ENCODE measurements around the gene CALCB.
"Not testable (repeated sequence)": the region's sequence is repeated elsewhere in the genome, so short reads cannot be mapped to it uniquely, and the experiment has no call there.

Gene CALCB, protein sequence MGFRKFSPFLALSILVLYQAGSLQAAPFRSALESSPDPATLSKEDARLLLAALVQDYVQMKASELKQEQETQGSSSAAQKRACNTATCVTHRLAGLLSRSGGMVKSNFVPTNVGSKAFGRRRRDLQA

DNA sequence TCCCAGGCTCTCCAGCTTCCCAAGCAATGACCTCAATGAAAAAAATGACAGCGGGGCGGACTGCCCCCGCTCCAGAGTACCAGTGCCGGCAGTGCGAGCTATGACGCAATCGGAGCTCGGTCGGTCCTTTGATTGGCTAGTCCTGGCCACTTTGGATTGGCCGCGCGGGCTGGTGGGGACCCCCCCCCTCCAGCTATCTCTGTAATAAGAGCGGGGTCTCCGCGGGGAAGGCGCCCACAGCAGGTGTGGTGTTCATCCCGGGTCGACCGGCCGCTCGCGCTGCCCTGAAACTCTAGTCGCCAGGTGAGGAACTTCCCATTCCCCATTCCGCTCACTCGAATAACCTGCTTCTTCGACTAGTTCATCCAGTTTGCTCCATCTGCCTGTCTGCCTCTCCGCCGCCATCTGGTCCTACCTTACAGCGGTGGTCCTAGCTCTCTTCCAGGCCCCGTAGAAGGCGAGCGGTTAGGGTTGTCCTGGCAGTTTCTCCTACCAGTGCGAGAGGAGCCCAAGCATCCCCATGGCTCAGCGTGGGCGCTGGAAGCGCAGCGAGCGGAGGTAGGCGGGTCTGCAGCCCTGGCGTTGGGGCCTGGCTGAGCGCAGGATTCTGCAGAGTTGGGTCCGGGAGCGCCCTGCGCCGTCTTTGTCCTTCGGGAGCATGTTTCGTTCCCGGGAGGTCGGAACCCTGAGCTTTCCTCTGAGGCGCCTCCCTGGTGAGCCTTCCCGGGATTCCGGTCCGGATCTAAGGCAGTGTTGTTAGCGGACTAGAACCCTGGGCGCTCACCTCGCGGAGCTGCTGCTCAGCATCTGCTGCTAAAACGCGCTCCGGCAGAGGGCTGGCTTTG, at the start of gene CALCB:
Gene CALCB (plus strand): TSS at position 233 of the 845 bp plus-strand sequence. CDS start 1,126 bp downstream, outside the sequence.
- DNase-seq = no peak

DNA sequence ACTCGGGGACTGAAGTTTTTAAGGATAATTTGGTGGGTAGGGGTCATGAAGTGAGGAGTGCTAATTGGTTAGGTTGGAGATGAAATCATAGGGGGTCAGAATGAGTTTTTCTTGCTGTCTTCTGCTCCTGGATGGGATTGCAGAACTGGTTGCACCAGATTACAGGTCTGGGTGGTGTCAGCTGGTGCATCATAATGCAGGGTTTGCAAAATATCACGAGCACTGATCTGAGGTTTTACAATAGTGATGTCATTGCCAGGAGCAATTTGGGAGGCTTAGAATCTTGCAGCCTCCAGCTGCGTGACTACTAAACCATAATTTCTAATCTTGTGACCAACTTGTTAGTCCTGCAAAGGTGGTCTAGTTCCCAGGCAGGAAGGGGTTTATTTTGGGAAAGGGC, 46.4 kb upstream of the CALCB start:
- DNase-seq = no peak

DNA sequence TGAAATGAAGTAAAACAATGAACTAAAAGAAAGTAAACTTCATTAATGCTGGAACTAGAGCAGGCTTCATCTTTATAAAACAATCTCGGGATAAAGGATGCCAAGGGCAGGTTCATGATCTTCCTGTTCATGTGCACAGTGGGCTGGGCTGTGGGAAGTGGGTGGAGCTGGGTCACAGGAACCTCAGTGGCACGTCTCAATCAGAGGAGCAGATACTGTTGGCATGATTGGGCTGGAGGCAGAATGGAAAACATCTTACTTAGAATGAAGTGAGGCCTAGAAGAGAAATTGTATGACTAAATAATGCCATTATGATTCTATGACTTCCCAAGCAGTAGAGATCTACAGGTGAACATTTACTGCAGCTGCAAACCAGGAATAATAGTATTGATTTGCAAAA, 45.4 kb upstream of the CALCB start:
- DNase-seq = no peak

DNA sequence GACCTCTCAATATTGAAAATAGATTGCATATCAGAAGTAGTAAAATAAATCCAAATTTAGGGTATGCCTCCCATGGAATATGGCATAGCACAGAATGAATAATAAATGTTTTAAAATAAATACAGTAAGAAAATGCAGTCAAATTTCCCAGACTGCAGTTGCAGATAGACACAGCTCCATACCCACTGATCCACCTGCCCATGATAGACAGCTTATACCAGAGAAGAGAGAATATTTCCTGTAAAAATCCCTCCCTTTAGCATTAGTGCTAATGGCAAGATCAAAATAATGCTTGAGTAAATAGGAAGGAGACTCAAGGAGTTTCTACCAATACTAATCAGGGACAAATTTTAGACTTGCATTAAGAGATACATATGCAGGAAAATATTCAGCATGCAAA, 45.0 kb upstream of the CALCB start:
- DNase-seq = no peak

DNA sequence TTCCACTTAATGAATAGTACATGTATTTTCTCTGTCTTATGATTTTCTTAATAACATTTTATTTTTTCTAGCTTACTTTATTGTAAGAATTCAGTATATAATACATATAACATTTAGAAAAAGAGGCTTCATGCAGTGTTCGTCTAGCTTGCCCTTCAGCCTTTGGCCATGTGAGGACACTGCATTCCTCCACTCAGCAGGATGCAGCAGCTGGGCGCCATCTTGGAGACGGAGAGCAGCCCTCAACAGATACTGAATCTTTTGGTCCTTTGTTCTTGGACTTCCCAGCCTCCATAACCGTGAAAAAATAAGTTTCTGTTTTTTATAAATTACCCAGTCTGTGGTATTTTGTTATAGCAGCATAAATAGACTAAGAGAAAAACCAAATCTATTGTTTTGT, 41.4 kb upstream of the CALCB start:
- not testable (repeated sequence) for DNase-seq

DNA sequence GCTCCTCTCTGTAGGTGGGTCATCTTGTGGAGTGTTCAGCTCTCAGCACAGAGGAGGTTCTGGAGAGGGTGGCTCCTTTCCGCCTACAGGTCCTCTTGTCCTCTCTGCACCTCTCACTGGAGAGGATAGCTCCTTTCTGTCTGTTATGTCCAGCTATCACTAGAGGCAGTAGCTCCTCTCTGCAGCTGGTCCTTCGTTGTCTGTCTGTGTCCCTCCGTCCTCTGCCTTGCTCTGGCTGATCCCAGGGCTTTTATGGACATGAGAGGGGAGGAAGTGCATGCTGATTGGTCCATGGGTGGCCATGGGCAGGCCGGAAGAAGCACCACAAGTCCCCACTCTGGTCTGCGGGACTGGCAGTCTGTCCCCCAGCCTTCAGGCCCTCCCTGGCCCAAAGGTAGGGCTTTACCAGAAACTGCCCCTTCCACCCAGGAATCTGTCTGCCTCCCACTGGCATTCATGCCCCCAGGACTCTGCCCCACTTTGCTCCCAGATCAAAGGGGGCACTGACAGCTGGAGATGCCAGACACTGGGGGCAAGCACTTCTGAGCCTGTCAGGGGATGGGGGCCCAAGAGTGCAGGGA, 38.6 kb upstream of the CALCB start:
- no peak for DNase-seq

DNA sequence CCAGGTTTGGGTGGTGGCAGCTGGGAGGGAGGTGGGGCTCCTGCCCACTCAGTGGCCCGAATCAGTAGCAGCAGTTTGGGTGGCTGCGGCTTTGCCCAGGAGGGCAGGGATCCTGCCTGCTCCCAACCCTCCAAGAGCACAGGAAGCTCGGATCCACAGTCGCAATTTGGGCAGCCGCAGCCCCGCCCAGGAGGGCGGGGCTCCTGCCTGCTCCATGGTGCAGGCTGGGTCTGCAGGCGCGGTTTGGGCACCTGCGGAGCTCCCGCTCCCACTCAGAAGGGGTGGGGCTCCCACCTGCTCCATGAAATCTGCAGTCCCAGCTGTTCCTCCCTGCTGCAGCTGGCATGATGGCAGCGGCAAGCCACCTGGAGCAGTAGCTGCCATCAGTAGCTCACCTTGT, 38.1 kb upstream of the CALCB start:
- DNase-seq = no peak

DNA sequence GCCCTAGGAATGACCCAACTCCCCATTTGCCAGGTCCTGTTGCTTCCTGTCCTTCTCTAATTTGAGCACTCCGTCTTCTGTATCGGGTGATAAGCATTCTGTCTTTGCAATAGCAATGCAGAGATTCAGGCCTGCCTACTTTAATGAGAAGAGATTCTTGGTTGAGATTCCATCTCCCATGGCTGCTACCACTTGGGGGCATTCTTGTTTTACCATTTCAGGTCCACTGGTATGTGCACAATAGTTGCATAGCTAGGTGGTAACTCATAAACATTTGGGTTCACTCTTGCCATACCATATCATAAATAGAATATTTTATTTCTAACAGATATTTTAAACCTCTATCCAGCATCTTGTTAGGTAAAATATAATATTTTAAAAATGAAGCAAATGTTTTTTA, 34.4 kb upstream of the CALCB start:
- no peak for DNase-seq

DNA sequence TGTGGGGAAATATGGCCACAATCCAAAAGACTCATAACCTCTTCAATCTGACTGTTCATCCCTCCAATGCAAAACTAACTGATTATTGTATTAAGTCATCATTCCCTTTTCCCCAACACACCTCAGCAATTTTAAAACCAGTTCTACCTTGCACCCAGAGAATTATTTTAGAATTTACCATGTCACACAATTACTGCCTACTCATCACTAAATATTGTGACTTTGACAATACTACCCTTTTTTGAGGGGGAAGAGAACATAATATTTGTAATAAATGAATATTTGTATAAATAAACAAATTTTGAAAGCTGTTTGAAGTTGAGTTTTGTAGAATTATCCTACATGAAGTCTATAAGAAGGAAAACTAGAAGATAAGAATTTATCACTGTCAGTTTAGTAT, 28.2 kb upstream of the CALCB start:
- DNase-seq = no peak

DNA sequence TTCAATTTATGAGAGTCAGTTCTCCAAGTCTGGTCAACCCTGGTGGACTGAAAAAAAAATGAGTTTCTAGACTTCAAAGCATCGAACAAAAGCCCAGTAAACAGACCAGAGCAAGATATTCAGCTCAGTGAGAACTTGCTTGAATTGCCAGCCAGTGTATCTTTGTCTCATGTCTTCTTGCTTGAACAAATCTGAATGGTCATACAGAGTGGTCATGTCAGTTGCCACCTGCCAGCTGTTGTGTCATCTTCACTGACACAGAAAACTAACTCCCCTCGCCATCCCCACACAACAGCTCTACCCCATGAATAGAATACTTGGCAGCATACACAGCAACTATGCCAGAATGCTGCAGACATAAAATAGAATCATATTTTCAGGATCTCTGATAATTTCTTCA, 27.5 kb upstream of the CALCB start:
- DNase-seq = no peak

DNA sequence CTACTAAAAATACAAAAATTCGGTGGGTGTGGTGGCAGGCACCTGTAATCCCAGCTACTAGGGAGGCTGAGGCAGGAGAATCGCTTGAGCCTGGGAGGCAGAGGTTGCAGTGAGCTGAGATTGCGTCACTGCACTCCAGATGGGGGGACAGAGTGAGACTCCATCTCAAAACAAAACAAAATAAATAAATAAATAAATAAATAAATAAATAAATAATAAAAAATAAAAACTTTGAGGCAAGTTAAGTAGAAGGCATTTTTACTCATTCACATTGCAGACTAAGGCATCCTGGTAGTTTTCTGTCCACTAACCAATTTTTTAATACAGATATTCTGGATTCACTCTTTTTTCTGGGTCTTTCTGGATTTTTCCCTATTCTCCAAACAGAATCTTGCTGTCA, 26.7 kb upstream of the CALCB start:
- DNase-seq = not testable (repeated sequence)

DNA sequence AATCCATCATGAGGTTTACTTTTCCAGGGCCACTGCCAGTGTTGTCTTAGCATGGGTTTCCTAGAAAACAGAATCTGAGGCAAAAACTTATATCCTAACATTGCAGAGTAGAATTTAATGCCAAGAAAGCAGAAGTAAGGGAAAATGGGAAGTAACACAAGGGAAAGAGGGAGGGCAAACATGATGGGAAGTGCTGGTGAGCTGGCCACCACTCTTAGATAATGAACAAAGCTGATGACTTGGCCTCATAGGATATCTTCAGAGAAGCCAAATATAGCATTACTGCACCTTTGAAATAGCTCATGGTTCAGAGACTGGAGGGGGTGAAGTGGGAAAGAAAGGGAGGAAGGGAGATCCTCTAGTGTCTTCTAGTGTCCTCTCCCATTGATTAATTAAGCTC, 24.8 kb upstream of the CALCB start:
- DNase-seq = no peak

DNA sequence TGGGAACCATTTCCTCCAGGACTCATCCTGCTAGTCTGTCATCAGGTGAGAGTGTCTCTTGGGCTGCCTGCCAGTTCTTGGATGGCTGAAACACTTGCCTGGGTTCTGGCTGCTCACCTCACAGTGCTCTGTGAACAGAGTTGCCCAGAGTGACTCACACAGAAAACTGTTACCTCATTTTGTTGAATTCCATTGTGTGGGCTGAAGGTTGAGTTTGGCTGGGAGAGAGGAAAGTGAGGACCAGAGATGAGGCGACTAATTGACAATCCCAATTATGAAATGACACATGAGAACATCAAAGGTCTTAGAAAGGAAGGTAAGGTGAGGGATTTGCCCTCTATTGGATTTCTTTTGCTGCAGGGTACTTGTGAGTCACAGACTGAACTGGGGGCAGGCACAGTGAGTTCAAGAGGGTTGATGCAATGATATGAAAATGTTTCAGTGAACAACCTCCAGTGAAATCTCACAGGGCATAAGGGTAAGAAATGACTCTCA, 20.2 kb upstream of the CALCB start:
- DNase-seq = no peak

DNA sequence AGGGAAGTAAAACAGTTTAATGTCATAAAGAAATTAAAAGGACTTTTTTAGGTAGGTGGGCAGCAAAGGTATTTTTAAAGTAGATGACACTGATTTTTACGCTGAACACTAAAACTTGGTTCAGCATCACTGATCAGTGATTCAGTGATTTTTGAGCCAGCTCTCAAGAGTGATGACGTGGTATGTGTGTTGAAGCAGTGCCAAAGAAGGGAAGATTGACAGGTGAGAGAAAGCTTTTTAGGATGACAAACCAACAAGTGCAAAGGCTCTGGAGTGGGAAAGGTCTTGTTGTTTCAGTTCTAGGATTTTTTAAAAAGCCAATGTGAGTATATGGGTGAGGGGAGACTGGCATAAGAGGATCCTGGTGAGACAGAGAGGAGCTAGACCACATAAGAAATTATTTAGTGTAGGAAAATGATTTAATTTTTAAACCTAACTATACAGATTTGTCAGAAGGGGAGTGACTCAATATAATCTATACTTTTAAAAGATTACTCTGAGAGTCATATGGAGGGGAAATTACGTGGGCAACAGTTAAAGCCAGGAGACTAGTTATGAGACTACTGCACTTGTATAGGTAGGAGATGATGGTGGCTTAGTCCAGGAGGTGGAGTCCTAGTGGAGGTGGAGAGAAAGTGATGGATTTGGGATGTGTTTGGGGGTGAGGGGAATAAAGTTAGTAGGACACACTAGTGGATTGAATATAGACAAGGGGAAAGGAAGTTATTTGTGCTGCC, 17.6 kb upstream of the CALCB start:
- no peak for DNase-seq

DNA sequence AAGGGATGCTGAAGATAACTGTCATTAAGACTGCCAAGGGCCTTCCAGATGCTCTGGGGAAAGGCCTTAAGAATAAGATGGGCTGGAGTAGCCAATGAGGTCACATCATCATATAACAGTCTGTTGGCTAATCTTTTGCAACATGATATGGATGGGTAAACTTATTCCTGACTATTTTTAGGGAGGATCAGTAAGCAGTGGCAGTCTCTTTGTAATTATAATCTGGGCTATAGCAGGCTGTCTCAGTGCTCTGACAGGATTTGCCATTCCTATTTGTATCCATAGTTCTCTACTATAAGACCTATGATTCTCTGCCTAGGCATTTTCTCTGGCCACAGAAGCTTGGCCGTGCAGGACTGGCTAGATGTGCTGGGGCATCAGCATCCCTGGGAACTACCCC, 16.1 kb upstream of the CALCB start:
- no peak for DNase-seq

DNA sequence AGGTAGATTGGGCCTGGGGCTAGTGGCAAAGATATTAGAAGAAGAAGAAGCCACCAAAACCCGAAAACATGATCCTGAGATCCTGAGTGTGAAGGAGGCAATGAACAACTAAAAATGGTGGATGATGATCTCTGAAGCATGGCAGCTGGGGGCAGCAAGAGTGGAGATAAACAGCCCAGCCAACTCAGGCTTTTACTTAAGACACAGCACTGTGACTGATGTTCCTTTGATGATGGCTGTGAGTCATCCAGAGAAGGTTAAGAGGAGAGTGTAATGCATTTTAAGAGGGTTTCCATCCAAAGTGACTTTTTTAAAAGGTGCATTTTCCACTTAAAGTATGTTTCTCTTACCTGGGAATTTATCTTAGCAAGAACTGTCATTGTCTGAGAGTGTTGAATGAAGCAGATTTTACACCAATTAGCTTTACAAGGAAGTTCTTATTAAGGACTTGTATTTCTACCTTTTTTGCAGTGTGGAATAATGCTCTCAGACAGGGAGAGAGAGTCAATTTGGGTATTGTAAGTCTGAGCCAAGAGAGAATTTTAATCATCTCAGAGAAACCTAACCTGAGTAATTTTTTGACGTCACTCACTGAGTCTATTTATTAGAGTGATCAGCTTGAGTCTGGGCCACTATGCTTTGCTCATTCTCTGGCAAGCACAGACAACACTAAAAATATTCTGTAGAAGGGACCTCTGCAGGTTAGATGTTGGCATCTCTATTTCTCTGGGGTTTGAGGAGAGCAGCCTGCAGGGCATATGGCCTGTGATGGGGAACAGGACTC, 14.1 kb upstream of the CALCB start:
- no peak for DNase-seq

DNA sequence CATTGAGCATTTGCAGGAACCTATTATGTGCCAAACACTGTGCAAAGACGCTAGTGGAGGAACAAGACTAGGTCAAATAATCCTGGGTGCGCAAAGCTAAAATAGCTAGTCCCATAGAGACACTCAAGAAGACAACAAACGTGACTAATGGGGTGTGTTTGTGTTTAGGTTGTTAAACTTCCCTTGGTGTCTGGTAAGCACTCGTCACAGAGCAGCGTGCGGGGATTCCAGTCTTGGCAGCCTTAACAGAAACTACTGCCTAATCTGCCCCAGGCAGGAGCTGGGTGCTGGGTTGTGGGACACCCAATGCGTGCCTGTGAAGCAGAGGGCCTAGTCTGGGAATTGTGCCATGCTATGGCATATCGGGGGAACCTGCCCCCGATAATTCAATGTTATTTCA, 10.8 kb upstream of the CALCB start:
- no peak for DNase-seq

DNA sequence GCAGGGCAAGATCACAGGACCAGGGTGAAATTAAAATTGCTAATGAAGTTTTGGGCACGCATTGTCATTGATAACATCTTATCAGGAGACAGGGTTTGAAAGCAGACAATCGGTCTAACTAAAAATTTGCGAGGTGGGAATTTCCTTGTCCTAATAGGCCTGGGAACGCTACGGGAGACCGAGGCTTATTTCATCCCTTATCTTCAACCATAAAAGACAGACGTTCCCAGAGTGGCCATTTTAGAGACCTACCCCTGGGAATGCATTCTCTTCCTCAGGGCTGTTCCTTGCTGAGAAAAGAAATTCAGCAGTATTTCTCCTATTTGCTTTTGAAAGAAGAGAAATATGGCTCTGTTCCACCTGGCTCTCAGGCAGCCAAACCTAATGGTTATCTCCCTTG, 3.6 kb upstream of the CALCB start:
- DNase-seq = not testable (repeated sequence)

DNA sequence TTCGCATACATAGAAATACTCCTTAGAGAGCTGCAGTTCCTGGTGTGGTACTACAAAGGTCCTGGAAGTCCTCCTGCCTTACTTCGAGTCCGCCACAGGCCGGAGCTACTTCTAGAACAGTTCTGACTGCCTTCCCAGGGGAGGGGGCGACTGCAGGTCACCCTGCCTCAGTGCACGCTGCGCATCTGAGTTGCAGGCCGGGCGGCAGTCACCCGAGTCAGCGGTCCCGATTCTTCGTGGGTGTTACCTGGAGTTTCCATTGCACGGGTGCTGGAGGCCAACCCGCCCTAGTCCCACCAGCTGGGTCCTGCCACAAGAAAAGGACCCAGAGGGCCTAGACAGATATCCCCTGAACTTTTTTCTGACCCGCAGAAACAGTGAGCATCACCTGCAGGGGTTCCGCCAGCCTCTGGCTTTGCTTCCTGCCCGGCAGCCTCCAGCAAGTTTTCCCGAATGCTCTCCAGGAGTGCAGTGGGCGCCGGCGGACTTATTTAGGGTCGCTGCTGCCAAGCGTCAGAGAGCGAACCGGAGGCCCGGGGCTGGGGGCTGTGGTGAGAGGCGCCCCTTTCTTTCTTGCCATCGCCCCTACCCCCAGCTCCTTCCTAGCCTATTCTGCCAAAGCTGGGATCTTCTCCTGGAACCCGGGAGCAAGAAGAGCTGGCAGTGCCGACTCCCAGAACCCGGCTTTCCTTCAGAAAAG, 1.7 kb upstream of the CALCB start:
- no peak for DNase-seq

DNA sequence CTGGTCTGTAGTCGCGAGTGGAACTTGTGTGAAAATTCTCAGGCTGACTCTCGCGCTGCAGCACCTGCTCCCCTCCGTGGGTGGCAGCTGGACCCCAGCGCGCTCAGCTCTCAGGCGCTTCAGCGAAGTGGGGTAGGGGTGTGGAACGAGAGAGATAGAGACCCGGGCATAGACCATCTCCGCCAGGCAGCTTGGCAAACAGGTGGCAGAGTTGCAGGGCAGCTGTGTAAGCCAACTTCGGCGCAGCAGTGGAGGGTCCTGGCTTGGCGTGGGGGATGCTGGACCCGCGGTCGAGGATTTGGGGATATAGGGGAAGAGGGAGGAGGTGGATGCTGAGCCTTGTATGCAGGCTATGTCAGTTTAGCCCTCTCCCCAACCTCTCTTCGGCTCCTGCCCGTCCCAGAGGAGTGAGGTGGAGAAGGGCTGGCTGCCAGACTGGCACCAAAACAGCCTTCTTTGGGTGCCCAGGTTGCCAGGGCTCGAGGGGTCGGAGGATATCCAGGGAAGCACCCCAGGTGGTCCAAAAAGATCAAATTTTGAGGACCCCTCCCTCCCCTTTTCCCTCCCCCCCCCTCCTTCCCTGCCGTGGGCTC, 746 bp upstream of the CALCB start:
- no peak for DNase-seq

Data from CD4-positive, alpha-beta T cell treated with Interleukin-4 for 4 hours (primary cell).